ENCODE results near the gene IL19.

DNA sequence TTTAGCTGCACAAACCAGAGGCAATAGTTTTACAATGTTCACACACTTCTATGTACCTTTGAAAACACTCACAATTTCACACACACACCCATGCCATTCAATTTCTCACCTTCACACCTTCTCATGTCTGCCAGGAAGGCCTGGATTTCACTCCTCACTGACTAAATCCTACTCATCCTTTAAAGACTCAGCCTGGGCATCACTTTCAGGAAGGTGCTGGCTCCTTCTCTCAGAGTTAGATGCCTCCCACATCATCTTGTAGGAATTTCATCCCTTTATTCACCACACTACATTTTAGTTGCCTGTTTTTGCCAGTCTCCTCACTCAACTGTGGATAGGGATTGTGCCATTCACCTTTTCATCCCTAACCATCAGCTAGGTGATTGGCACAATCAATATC is 97.1 kb downstream of the IL19 start:
- TF ChIP-seq, protein P1, sequence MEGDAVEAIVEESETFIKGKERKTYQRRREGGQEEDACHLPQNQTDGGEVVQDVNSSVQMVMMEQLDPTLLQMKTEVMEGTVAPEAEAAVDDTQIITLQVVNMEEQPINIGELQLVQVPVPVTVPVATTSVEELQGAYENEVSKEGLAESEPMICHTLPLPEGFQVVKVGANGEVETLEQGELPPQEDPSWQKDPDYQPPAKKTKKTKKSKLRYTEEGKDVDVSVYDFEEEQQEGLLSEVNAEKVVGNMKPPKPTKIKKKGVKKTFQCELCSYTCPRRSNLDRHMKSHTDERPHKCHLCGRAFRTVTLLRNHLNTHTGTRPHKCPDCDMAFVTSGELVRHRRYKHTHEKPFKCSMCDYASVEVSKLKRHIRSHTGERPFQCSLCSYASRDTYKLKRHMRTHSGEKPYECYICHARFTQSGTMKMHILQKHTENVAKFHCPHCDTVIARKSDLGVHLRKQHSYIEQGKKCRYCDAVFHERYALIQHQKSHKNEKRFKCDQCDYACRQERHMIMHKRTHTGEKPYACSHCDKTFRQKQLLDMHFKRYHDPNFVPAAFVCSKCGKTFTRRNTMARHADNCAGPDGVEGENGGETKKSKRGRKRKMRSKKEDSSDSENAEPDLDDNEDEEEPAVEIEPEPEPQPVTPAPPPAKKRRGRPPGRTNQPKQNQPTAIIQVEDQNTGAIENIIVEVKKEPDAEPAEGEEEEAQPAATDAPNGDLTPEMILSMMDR (IDR thresholded peaks at IDR 0.05 in 4 of 5, conservative IDR thresholded peaks at IDR 0.05 in 1 of 5): no peak
- TF ChIP-seq POLR2A (IDR thresholded peaks at IDR 0.05): no peak
